CD4-positive, CD25-positive, alpha-beta regulatory T cell (primary cell): ENCODE results near the gene DENND1A. TPM values are rescaled to one million over a fixed set of nuclear protein-coding genes. Genes with fewer than 3 reads are reported as not detected.

ENCODE experiments used
- ATAC-seq, 2 donors: fragments of 150-1000 bp; cut with Tn5 transposase; one replicate each; pipeline ENCODE4 v1.10.0; 2021; ENCODE audit warnings: low read depth in 2 of 2, moderate number of reproducible peaks in 2 of 2, moderate library complexity in 1 of 2
- DNase-seq, 3 donors: peaks; one replicate each; pipeline versions ENCODE4 v3.0.0 to v3.0.0-alpha.2; 2012 to 2022; ENCODE audit warnings: mixed read lengths in 1 of 3
- H3K27ac ChIP-seq: one replicate; pipeline ENCODE4 v1.7.0; 2013; ENCODE audit warnings: mild to moderate bottlenecking, low read length; ENCODE audit not compliant: insufficient read depth, poor library complexity, severe bottlenecking
- H3K27me3 ChIP-seq: one replicate; pipeline ENCODE4 v1.7.0; 2013; ENCODE audit warnings: low read length; ENCODE audit not compliant: control insufficient read depth, insufficient read depth
- H3K36me3 ChIP-seq: one replicate; pipeline ENCODE4 v1.7.0; 2013; ENCODE audit warnings: mild to moderate bottlenecking, low read length, moderate library complexity; ENCODE audit not compliant: control insufficient read depth, insufficient read depth
- H3K4me1 ChIP-seq: 2 replicates; pipeline ENCODE4 v1.7.0; 2013; ENCODE audit warnings: mild to moderate bottlenecking, low read length; ENCODE audit not compliant: insufficient read depth, control insufficient read depth, poor library complexity, severe bottlenecking
- H3K4me3 ChIP-seq: one replicate; pipeline ENCODE4 v1.7.0; 2013; ENCODE audit warnings: low read depth, mild to moderate bottlenecking, low read length, moderate library complexity
- H3K9me3 ChIP-seq, 2 experiments: 1 replicate in 1 of 2; 2 replicates in 1 of 2; pipeline ENCODE4 v1.7.0; 2013; ENCODE audit warnings: low read length in 2 of 2, mild to moderate bottlenecking in 1 of 2, moderate library complexity in 1 of 2; ENCODE audit not compliant: control insufficient read depth in 2 of 2
- H3K27ac Mint-ChIP-seq, 3 donors: one replicate each; pipeline ENCODE4 v1.8.0; 2020 to 2022; ENCODE audit warnings: mild to moderate bottlenecking in 3 of 3, mixed read lengths in 3 of 3, moderate library complexity in 2 of 3
- H3K27me3 Mint-ChIP-seq: one replicate; pipeline ENCODE4 v1.8.0; 2022; ENCODE audit warnings: mild to moderate bottlenecking, mixed read lengths
- H3K36me3 Mint-ChIP-seq: one replicate; pipeline ENCODE4 v1.8.0; 2020; ENCODE audit warnings: mixed read lengths
- H3K4me1 Mint-ChIP-seq, 4 donors: one replicate each; pipeline ENCODE4 v1.8.0; 2020 to 2022; ENCODE audit warnings: mixed read lengths in 4 of 4, mild to moderate bottlenecking in 1 of 4
- H3K4me3 Mint-ChIP-seq, 4 donors: one replicate each; pipeline ENCODE4 v1.8.0; 2020 to 2022; ENCODE audit warnings: mild to moderate bottlenecking in 4 of 4, mixed read lengths in 4 of 4, moderate library complexity in 3 of 4
- H3K9me3 Mint-ChIP-seq, 7 donors: one replicate each; pipeline ENCODE4 v1.8.0; 2020 to 2022; ENCODE audit warnings: mixed read lengths in 7 of 7, mild to moderate bottlenecking in 3 of 7, moderate library complexity in 2 of 7
- polyA plus RNA-seq, 4 donors: library from polyadenylated mRNA; unstranded; fragments of 300-500 nt; fragmentation: Illumina TruSeq; gene quantifications; one replicate each; pipeline ENCODE4 v1.2.3, GENCODE V29; 2021
- total RNA-seq: library from RNA; stranded (reverse); gene quantifications from one replicate; pipeline ENCODE4 v1.2.3, GENCODE V29; 2022

Gene DENND1A
- total and polyA plus RNA-seq, 5 donors from 2014 or later = 3.5 to 21.8 (median 4.7) TPM

DNA sequence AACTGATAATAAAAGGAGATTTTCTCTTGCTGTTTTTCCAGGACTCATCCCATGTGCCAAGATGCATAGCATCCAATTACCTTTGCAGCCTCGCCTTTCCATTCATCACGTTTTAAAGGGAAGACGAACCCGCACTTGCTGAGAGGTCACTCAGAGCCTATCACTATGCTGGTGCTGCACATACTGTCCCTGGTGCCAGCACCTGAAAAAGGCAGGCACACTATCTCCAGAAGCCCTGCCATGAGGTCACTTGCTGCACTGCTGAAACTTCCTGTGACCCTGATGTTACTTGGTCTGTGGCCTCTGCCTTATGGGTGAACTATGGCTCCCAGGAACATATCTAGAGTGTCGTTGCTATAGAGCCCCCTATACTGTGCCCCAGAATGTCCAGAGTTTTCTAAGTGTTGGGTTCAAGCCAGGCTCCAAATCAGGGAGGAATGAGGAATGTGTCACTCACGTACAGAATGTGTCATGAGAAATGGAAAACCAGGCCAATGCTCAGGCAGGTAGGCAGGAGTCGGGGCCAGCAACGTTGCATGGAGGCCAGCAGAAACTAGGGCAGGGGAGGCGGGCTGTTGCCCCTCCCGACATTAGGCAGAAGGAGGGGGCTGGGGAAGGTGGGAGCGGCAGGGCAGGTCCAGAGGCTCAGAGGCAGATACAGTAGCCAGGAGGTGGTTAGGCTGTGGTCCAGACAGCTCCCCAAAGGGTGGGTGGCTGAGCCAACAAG, 311.8 kb downstream of the DENND1A start:
- Mint-ChIP-seq H3K9me3 (no peaks in the 10 kb centered on the region), H3K4me1 (peaks cover 0 to 3% (median 0%) of the 10 kb centered on the region in 4 donors), H3K27ac (no peak overlapping the region), H3K4me3 (no peak overlapping the region), H3K36me3 (peaks cover 9% of the 10 kb centered on the region), H3K27me3 (no peaks in the 10 kb centered on the region)
- Histone ChIP-seq H3K4me3 (no peak overlapping the region), H3K27me3 (no peaks in the 10 kb centered on the region), H3K4me1 (no peaks in the 10 kb centered on the region), H3K27ac (no peak overlapping the region), H3K36me3 (no peaks in the 10 kb centered on the region), H3K9me3 (no peaks in the 10 kb centered on the region)
- DNase-seq = no peak
- ATAC-seq = no peak

- no peaks in the 10 kb centered on the region for H3K27me3 ChIP-seq
- no peak overlapping the region for H3K27ac ChIP-seq
- no peak for ATAC-seq
- H3K36me3 ChIP-seq = no peaks in the 10 kb centered on the region
- DNase-seq = no peak
- Mint-ChIP-seq H3K27ac (no peak overlapping the region), H3K4me3 (no peak overlapping the region), H3K4me1 (peaks cover 0 to 3% (median 0%) of the 10 kb centered on the region in 4 donors), H3K9me3 (no peaks in the 10 kb centered on the region), H3K27me3 (no peaks in the 10 kb centered on the region), H3K36me3 (peaks cover 9% of the 10 kb centered on the region)
- no peaks in the 10 kb centered on the region for H3K9me3 ChIP-seq
- no peak overlapping the region for H3K4me3 ChIP-seq
- H3K4me1 ChIP-seq = no peaks in the 10 kb centered on the region
Observed at GRCh38 chr9:123617286-123617685, 312.6 kb downstream of the DENND1A start.

DNA sequence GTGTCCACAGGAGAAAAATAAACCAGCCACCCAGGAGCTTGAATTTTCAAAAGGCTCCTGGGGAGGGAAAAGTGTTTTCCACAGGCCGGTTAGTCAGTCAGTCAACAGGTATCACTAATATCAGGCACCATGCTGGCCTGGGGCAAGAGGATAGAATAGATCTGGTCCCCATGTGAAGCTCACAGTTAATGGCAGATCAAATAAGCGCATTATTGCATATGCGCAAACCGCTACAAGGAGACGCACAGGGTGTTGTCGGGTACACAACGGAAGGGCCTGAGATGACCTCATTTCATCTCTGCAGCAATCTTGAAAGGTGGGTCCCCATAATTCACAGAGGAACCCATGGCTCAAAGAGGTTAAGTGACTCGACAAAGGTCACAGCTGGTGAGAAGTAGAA, 313.2 kb downstream of the DENND1A start:
- no peak overlapping the region for H3K4me3 Mint-ChIP-seq
- no peak overlapping the region for H3K27ac Mint-ChIP-seq
- Histone ChIP-seq H3K4me1 (no peaks in the 10 kb centered on the region), H3K36me3 (no peaks in the 10 kb centered on the region), H3K27me3 (no peaks in the 10 kb centered on the region), H3K9me3 (no peaks in the 10 kb centered on the region), H3K27ac (no peak overlapping the region), H3K4me3 (no peak overlapping the region)
- H3K4me1 Mint-ChIP-seq = peaks cover 0 to 3% (median 0%) of the 10 kb centered on the region in 4 donors
- no peak for DNase-seq
- H3K36me3 Mint-ChIP-seq = peaks cover 9% of the 10 kb centered on the region
- no peaks in the 10 kb centered on the region for H3K27me3 Mint-ChIP-seq
- H3K9me3 Mint-ChIP-seq = no peaks in the 10 kb centered on the region
- no peak for ATAC-seq

DNA sequence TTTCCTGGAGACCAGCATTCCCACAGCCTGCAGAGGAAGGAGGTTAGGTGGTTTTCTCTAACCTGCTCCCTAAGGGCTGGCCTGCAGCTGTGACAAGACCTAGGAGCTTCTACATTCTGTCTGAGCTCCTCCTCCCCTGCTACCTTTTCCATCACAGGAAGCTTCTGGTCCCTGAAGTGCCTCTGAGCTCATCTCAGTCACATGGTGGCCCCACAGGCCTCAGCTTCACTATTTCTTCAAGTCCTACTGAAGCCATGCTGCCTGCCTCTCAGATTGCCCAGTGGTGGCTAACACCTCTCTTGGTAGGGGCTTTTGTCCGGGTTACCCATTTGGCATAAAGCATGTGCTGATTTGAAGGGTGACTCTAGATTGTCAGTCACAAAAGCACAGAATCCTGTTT, 314.5 kb downstream of the DENND1A start:
- H3K27ac ChIP-seq = no peak overlapping the region
- Mint-ChIP-seq H3K36me3 (peaks cover 7% of the 10 kb centered on the region), H3K4me3 (no peak overlapping the region), H3K4me1 (peaks cover 0 to 3% (median 0%) of the 10 kb centered on the region in 4 donors), H3K27ac (no peak overlapping the region), H3K27me3 (no peaks in the 10 kb centered on the region), H3K9me3 (no peaks in the 10 kb centered on the region)
- H3K4me1 ChIP-seq = no peaks in the 10 kb centered on the region
- H3K36me3 ChIP-seq = no peaks in the 10 kb centered on the region
- no peak overlapping the region for H3K4me3 ChIP-seq
- ATAC-seq (no peak), DNase-seq (peak in 1 of 3 donors; percentile 6)
- H3K9me3 ChIP-seq = no peaks in the 10 kb centered on the region
- H3K27me3 ChIP-seq = no peaks in the 10 kb centered on the region

DNA sequence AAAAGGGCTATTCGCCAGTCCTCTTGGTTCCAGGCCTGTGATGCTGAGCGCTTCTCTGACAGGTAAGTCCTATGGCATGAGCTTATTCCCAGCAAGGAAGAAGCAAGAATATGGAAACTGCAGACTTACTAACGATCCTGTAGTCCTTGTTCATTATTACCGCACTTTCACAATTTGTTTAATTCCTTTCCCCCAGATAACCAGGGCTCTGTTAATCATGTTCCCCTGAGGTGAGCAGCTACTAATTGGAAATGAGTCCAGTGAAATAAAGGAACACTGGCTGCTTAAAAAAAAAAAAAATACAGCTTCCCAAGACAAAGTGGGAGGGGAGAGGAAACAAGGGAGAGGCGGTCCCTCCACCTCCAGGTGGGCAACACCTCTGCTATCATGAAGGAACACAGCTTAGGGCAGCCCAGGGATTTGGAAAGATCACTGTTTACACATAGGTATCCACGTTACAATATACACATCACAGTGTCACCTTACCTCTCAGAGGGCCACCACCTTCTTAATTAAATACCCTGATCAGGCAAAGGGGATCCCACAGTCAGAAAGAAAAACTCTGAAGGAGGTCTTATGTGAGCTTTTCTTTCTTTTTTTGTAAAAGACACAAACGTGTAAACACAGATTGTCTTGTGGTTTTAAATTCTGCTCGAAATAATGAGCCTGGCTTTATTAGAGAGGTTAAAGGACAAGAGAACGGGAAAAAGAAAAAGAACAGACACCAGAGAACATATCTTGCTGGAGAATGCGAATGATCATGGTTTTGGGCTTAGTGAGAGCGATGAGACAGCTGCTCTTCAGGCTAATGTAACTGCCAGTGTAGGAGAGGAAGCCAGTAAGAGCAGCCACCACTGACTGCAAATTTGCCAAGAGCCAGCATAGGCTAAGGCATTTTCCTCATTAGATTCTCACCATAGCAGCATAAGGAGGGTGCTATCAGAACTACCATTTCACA, 315.3 kb downstream of the DENND1A start:
- Mint-ChIP-seq H3K9me3 (no peaks in the 10 kb centered on the region), H3K4me3 (peak overlapping the region in 1 of 4 donors; percentile 23), H3K36me3 (peaks cover 7% of the 10 kb centered on the region), H3K4me1 (peaks cover 0 to 3% (median 0%) of the 10 kb centered on the region in 4 donors), H3K27me3 (no peaks in the 10 kb centered on the region), H3K27ac (no peak overlapping the region)
- no peak for DNase-seq
- no peaks in the 10 kb centered on the region for H3K36me3 ChIP-seq
- no peak overlapping the region for H3K4me3 ChIP-seq
- H3K9me3 ChIP-seq = no peaks in the 10 kb centered on the region
- H3K27ac ChIP-seq = no peak overlapping the region
- H3K27me3 ChIP-seq = no peaks in the 10 kb centered on the region
- H3K4me1 ChIP-seq = no peaks in the 10 kb centered on the region
- ATAC-seq = no peak

DNA sequence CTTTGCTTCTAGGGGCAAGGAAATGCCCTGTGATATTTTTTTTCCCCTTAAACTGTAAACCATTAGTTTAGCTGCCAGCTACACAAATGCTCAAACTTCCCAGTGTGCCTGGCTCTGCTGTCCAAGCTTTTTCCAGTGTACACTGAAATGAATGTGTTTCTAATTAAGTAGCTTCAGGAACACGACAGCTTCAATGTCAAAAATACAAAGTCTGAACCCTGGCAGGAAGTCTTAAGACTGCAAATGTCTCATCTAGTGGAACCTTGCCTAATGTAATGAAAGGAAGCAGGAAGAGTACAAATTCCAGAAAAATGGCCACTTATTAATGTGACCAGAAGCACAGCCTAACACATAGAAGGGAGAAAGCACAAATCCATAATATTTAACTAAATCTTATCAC, 318.7 kb downstream of the DENND1A start:
- no peak for ATAC-seq
- H3K27ac Mint-ChIP-seq = no peak overlapping the region

DNA sequence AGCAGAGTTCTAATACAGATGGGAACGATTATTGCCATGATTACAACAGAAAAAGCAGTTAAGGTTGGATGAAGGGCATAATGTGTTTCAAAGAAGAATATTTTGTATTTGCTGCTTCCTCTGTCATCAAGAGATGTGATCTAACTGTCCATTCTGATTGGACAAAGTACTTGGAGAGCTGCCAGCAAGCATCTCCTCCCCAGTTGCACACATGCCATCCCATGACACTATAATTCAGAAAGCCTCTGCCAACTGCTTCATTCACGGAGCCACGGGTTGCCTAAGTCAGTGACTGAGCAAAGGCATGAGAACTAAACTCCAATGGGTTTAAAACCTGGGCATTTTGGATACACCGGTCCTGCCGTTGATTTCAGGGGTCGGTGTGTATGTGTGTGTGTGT, 320.1 kb downstream of the DENND1A start:
- Mint-ChIP-seq H3K27me3 (no peaks in the 10 kb centered on the region), H3K4me3 (no peak overlapping the region), H3K36me3 (peaks cover 17% of the 10 kb centered on the region), H3K9me3 (no peaks in the 10 kb centered on the region), H3K4me1 (no peaks in the 10 kb centered on the region), H3K27ac (no peak overlapping the region)
- ATAC-seq (no peak), DNase-seq (no peak)
- Histone ChIP-seq H3K27ac (no peak overlapping the region), H3K36me3 (peaks cover 2% of the 10 kb centered on the region), H3K27me3 (no peaks in the 10 kb centered on the region), H3K4me3 (no peak overlapping the region), H3K9me3 (no peaks in the 10 kb centered on the region), H3K4me1 (no peaks in the 10 kb centered on the region)

More for the DNA sequence above, 318.7 kb downstream of the DENND1A start:
- H3K9me3 Mint-ChIP-seq = no peaks in the 10 kb centered on the region
- H3K9me3 ChIP-seq = no peaks in the 10 kb centered on the region
- no peaks in the 10 kb centered on the region for H3K4me1 Mint-ChIP-seq
- H3K36me3 Mint-ChIP-seq = peaks cover 17% of the 10 kb centered on the region
- H3K27me3 ChIP-seq = no peaks in the 10 kb centered on the region
- no peak overlapping the region for H3K27ac ChIP-seq
- H3K4me1 ChIP-seq = no peaks in the 10 kb centered on the region
- no peaks in the 10 kb centered on the region for H3K27me3 Mint-ChIP-seq
- no peak for DNase-seq
- H3K4me3 ChIP-seq = no peak overlapping the region
- no peak overlapping the region for H3K4me3 Mint-ChIP-seq
- H3K36me3 ChIP-seq = peaks cover 2% of the 10 kb centered on the region
